Activated T-helper 1 cell treated with Interleukin-2 at 50 U/mL for 16 hours (primary cell): ENCODE results near the gene MAPKAP1.
"Not testable (repeated sequence)": the region's sequence is repeated elsewhere in the genome, so short reads cannot be mapped to it uniquely, and the experiment has no call there.

ENCODE experiments used
- DNase-seq: peaks from one replicate; pipeline ENCODE4 v3.0.0-alpha.2; 2020; ENCODE audit warnings: low read depth

The MAPKAP1 gene

DNA sequence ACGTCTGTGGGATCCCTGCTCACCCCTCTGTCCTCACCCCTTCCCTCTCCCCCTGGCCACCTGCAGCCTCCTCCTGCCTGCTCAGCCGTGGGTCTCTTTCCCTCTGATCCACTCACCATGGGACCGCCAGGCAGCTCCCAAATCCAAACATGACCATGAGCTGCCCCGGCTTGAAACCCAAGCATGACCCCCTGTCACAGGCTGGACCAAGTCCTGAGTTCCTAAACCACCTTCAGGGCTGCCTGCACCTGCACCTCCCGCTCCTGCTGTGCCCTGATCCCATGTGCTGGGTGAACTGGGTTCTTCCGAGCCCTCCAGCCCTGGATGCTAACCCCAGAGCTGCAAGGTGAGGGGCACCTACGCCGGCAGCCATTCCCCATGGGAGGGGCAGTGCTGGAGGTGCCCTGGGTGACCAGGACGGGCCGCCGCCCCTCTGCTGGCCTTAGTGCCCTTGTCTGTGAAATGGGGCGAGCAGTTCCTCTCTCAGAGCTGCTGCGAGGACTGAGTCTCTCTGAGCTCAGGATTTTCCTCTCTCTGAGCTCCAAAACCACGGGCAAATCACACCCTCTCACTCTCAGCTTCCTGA lies 295.7 kb downstream of the MAPKAP1 start:
- no peak for DNase-seq

DNA sequence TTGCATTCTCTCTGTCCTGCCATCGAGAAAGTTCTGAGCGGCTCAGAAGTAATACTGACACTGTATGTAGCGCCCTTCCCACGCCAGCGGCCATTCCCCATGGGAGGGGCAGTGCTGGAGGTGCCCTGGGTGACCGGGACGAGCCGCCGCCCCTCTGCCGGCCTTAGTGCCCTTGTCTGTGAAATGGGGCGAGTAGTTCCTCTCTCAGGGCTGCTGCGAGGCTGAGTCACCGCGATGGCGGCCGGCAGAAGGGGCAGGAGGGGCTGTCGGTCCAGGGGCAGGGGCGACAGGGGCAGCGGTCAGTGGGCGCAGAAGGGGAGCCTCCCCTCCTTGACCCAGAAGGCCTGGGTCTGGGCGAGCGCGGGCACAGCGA lies 296.5 kb downstream of the MAPKAP1 start:
- no peak for DNase-seq

DNA sequence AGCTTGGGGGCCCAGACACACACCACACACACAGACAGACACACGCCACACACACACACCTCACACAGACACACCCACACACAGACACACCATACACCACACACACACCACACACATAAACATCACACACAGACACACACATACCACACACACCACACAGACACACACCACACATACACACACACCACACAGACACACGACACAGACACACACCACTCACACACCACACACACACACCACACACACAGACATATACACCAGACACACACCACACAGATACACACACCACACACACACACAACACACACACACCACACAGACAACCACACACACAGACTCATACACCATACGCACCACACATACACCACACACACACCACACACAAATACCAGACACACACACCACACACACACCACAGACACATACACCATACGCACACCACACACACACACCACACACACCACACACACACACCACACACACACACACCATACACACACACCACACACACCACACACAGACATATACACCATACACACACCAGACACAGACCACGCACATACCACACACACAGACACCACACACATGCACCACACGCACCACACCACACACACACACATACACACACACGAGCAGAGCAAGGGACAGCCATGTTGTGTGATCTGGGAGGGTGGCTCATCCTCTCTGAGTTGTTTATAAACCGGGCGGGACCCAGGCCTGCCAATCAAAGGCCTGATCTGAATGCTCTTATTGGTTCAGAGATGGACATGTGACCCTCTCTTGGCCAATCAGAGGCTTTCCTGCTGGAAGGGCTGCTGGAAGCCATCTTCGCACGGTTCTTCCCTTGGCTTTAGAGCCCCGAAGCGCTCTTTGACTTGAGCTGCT lies 297.1 kb downstream of the MAPKAP1 start:
- no peak for DNase-seq

DNA sequence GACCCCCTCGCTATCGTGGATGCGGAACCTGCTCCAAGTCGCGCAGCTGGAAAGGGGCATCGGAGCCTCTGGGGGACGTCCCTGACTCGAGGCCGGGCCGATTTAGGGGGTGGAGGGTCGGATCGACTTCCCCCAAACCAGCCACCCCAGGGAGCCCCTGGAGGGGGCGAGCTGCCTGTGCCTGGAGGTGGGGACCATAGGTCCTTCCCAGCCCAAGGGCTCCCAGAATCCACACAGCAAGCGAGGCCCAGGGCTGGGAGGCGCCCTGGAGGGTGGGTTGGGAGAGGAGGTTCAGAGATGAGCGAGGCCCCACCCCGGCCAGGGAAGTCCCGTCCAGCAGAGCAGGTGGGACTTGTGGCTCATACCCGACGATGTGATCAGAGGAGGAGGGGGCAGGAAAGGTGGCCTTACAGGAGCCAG lies 297.8 kb downstream of the MAPKAP1 start:
- no peak for DNase-seq

DNA sequence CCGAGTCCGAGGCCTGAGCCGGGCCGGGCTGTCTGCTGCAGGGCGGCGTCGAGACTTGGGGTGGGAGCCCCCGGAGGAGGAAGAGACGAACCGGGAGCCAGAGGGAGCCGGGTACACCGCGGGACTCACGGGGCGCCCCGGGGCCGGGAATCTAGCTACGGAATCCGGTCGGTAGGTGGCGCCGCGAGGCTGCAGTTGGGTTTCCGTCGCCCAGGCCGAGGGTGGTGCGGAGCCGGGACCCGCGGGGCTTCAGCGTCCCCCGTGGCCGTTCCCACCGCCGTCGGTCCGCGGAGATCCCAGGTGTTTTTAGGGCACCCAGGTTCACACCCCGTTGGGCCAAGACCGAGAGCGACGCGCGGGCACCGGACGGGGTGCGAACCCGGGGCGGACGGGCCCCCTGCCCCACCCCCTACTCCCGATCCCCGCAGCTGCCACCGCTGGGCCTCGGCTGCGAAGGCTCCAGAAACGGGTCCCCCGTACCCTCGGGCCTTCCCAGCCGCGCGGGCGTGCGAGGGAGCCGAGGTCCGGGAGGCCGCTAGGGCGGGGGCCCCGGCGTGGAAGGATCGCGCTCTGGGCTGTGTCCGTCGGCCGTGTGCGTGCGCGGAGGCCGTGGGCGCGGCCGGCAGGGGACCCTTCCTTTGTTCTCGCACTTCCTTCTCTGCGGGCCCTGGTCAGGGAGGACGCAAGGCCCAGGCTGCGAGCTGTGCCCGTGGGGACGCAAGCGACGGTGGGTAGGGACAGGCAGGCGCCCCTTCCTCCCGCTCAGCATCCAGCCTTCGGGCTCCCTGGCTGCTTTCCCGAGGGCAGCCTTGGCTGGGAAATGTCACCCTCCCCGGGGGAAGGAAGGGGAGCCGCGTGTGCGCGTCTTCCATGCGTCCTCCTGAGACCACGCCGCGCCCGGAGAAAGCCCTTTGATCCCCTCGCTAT lies 298.8 kb downstream of the MAPKAP1 start:
- DNase-seq: peak; percentile 57

DNA sequence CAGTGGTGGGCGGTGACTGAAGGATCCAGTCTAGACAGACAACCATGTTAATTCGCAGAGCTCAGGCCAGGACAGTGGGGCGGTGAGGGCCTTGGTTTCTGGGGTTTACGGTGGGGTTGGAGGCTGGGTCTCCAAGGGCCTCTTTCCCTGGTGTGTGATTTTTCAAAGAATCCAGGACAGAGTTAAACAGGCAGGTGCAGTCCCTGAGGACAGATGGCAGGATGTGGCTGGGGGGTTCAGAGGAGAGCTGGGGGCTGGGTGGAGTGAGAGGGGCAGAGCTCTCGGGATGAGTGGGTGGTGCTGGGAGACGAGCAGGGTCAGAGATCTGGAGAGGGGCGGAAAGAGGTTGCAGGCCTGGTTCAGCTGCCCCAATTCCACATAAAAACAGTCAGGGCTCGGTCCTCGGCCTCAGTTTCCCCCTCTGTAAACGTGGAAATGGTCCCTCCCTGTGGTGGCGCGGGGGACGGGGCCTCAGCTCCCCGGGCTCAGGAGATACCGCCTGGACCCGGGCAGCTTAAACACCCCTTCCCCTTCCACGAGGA lies 299.5 kb downstream of the MAPKAP1 start:
- no peak for DNase-seq

DNA sequence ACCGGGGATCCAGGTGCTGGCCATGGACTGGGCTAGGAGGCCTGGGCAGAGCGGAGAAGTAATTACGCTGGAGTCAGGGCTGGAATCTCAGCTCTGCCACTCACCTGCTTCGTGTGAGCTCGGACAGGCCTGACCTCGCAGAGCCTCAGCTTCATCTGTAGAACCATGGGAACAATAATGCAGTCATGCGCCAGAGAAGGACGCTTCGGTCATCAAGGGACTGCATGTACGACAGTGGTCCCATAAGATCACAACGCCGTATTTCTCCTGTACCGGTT lies 300.3 kb downstream of the MAPKAP1 start:
- DNase-seq: no peak

DNA sequence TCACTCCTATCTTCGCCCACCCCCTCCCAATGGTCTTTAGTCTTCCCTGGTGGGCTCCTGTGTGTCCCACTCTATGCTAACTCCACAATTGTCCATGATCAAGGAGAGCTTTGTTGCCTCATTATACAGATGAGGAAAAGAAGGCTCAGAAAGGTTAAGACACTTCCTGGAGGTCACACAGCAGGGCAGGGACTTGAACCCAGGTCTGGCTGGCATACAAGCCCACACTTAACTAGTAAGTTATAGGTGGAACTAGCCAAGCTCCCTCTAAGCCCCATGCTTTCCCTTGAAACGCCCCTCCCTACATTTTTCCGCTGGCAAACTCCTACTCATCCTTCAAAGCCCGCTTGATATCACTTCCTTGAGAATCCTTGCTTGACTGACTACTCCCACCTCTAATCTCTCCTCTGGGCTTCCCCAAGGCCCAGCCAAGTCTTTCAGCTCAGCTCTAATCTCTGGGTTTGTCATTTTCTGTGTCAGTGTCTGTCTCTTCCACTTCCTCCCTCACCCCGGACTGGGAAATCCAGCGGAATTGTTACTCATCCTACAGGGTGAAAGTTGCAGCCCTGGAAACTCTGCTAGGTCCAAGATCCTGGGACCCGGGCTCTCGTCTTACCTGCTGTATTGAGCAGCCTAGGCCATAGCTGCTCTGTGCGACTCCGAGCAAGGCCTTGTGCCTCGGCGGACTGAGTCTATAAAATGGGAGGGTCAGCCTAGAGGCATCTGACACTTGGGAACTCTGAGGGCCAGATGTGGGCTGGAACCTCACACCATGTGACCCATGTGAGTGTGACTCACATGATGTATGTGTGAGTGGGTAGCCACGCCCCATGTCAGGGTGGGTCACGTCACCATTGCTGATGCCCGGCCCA lies 300.8 kb downstream of the MAPKAP1 start:
- no peak for DNase-seq

DNA sequence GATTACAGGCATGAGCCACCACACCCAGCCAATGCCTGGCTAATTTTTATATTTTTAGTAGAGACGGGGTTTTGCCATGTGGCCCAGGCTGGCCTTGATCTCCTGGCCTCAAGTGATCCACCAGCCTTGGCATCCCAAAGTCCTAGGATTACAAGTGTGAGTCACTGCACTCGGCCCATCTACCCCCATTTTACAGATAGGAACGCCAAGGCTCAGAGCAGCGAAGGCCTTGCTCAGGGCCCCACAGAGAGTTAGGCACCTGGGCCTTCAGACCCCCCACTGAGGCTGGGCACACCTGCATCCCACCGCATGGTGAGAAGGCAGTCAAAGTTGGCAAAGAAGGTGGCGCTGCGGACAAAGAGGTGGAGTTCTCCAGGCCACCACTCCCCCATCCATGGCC lies 302.3 kb downstream of the MAPKAP1 start:
- no peak for DNase-seq

DNA sequence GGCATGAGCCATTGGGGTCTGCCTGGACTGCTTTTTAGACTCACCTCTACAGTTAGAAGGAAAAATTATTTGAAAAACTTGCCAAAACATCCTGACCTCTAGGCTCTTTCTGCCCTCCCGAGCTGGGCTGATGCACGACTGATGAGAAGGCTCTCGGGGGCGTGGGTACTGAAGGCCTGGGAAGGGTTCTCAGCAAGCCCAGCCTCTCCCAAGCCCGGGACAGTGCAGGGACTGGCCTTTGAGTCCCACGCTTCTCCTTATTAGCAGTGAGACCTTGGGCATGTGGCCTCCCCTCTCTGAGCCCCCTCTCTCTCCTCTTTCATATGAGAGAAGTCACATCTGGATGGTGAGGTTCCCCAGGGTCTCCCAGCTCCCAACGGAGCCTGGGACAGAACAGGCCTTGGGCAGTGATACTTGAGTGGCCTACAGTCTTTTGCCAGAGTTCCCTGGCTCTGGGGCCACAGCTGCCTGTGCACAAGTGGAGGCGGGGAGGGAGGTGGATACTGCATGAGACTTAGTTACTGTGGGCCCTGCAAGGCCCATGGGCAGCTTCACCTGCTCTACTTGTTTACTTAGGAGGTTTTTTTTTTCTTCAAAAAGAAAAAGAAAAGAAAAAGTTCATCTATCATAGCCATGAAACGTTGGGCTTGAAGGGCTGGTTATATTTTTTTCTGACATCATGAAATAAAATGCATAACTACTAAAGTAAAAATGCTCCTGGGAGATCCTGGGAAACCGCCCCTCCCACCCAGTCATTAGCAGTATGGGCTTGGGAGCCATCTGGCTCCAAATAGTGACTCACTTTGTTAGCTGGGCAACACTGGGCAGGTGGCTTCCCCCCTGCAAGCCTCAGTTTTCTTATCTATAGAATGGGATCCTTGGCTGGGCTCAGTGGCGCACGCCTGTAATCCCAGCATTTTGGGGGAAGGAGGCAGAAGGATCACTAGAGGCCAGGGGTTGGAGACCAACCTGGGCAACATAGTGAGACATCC lies 306.0 kb downstream of the MAPKAP1 start:
- no peak for DNase-seq

DNA sequence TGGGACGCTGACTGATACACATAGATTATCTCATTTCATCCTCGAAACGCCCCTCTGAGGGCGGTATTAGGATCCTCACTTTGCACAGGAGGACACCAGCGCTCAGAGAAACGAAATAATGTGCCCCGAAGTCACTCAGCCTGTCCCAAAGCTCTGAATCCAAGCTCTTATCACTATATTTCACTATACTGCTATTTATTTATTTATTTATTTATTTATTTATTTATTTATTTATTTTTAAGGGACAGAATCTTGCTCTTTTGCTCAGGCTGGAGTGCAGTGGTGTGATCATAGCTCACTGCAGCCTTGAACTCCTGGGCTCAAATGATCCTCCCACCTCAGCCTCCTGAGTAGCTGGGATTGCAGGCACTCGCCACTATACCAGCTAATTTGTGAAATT lies 306.8 kb downstream of the MAPKAP1 start:
- not testable (repeated sequence) for DNase-seq

DNA sequence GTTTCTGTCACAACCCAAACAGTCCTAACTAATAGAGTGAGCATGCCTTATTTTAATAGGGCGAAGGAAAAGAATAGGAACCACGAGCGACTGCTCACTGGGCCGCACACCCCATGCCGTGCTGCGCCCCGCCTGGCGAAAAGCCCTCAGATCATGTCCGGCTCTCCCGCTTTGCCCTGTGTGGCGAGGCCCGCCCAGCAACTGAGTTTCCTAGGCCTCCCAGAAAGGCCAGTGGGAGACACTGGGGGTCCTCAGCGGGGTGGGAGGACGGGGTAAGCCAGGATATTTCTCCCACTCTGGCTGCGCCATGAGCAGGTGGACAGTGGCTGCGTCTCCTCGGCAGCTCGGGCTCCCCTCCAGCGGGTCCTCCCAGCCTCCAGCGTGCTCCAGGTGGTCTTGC lies 307.3 kb downstream of the MAPKAP1 start:
- no peak for DNase-seq

DNA sequence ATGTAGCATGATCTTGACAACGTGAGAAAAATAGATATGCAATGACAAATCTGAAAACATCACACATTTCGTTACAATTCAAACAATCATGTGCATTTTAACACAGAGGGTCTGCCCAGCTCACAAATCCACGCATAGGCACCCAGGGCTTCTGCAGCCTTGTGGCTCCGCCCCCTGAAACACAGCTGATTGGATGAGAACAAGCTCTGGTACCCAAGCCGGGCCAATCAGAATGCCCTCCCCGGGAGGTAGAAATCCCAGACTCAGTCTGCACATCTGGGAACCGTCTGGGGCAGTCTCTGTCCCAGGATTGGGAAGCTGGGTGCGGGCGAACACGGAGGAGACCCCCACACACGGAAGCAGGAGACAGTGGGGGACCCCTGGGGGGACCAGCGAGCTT lies 307.8 kb downstream of the MAPKAP1 start:
- no peak for DNase-seq

DNA sequence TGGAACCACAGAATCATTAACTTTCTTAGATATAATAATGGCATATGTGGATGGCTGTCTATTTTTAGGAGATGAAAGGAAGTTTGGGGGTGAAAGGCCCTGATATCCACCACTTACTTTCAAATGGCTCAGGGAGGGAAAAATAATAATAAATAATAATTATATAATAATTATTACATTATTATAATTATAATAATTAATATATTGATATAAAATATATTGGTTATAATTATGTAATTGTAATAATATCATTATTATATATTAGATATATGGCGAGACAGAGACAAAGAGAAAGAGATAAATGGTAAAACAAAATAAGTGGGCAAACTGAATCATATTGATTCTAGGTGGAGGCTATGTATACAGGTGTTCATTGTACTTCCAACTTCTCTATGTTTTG lies 308.8 kb downstream of the MAPKAP1 start:
- no peak for DNase-seq

DNA sequence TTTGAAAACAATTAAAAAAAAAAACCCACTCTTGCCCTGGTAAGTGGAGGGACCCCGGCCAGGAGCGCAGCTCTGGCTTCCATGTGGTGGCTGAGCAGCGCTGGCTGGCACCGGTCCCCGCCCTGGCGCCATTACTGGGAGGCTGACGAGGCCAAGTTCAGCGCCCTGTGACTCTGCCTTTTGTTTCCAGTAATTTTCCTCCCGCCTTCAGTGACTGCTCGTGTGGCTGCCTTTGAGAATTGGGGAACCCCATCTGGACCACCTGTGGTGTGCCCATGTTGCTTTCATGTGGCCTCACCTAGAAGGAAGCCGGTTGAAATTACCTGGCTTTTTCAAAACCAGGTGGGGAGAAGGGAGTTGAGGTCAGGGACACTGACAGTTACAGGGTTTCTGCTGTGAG lies 309.3 kb downstream of the MAPKAP1 start:
- DNase-seq: no peak

DNA sequence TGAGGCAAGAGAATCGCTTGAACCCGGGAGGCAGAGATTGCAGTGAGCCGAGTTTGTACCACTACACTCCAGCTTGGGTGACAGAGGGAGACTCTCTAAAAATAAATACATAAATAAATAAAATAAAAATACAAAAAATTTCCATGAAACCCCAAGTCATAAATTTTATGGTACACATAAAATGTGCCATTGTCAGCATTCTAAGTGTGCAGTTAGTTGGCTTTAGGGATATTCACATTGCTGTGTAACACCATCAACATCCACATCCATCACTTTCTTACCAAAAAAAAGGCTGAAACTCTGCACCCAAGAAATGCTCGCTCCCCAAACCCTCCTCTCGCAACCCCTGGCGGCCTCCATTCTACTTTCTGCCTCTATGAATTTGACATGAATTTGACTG lies 310.2 kb downstream of the MAPKAP1 start:
- DNase-seq: no peak

DNA sequence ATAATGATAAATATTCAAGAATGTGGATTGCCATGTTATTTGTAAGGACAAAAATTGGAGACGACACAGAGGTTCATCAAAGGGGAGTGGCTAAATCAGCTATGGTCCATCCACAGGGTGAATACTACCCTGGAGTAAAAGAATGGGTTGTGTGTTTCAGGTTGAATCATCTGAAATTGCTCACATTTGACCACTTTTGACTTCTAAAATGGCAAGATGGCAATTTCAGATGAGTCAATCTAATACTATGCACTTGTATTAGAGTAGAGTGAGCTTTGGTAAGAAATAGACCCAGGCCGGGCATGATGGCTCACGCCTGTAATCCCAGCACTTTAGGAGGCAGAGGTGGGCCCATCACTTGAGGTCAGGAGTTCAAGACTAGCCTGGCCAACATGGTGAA lies 313.6 kb downstream of the MAPKAP1 start:
- DNase-seq: no peak

DNA sequence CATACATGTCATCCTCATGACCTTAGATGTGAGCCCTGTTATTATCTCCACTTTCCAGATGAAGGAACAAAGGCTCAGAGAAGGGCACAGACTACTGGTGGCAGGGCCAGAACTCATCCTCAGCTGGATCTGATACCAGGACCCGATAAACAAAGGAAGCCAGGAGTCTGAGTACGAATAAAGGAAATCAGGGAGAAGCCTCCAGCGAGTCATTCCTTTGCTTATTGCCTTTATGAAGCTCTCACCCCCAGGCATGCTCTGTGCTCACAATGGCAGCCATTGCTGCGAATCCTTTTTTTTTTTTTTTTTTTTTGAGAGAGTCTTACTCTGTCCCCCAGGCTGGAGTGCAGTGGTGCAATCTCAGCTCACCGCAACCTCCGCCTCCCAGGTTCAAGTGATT lies 315.3 kb downstream of the MAPKAP1 start:
- no peak for DNase-seq

DNA sequence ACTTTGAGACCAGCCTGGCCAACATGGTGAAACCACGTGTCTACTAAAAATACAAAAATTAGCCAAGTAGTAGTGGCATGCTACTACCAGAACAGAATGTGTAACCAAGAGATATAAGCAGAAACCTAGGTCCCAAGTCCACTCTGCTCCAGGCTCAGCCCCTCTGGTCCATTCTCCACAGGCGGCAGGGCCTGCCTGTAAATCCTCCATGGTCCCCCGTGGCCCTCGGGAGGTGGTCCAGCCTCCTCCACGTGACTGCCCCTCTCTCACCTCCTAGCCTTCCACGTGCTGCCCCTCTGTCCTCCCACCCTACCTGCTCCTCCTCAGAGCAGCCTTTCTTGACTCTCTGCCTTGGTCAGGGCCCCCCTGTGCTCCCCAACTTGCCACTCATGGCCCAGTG lies 318.0 kb downstream of the MAPKAP1 start:
- DNase-seq: no peak

DNA sequence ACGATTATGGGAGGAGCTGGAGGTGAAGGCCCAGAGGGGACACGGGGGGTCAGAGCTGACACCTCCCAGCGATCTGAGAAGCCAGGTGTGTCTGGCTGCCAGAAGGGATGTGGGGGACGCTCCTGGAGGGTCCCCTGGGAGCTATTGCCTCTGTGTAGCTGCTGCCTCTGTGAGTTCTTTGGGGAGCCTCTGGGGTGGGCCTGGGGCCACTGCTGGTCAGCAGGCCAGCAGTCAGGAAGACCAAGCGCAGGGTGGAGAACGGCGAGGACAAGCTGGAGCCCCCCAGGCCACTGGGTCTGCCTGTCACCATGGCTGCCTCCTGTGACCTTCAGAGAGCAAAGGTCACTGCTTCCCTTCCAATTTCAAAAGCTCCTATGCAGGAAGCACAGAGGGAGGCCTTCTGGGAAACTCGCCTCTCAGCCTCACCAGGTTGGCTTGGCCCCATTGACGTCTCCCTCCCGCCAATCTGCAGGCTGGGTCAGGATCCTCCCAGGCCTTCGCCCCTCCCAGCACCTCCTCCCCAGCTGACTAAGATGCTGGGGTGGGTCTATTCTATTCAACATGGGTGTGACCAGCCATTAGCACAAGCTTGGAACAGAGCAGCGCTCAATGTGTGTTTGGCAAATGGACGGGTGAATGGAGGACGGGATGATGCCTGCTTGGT lies 319.0 kb downstream of the MAPKAP1 start:
- no peak for DNase-seq
